Measurements from ENCODE around the gene NDUFAF8. TPM values are rescaled to one million over a fixed set of nuclear protein-coding genes. Genes with fewer than 3 reads are reported as not detected.

NDUFAF8 gene
- total RNA-seq, 1 experiment from 2014 or later = 58.6 TPM

DNA sequence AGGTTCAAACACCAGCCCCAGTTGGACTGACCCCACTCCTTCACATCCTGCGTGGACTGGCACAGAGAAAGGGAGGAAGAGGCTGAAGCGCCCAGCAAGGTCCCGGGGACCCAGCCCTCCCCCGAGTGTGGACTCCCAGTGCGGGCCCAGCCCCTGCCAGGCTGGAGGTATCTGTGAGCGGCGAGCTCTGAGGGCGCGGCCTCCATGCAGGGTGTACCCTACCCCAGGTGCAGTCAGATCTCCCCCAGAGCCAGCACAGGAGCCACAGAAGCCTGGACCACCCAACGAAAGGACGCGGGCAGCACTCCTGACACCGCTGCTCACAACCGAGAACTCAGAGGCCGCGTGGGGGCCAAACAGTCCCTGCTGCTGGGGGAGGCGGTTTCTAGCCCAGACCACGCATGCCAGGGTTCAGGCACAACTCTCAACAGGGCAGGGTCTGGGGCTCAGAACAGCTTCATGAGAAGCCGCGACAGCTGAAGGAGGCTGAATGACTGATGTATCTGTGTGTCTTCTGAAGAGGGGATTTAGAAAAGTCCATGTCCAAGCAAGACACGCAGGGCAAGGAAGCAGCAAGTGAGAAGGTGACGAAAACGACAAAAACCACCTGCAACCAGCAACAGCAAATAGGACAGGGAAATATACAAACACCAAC is 47.5 kb downstream of the NDUFAF8 start:
- BruUV-seq (replicated peaks) = no TSS peak

DNA sequence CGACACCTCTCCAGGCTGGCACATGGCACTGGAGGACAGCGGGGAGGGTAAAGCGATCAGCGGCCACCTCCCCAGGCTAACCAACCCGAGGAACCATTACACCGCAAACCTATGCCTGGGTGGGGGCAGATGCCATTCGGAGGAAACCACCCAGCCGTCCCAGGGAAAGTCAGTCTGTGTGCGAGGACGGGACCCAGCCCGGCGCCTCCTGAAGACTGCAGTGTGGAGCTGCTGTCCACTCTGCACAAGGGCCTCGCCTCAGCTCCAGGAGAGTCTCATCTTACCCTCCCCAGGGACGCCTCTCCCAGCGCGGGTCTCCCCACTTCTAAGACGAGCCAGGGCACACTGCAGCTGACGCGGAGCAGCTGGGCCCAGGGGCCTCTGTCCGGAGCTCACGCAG is 48.0 kb downstream of the NDUFAF8 start:
- no peak overlapping the region for H3K27ac ChIP-seq (ENCODE audit: low read depth, low read length, poor library complexity, severe bottlenecking)
- no peaks in the 10 kb centered on the region for H3K4me1 ChIP-seq (ENCODE audit: insufficient read depth, low read length, poor library complexity, severe bottlenecking)
- no peak overlapping the region for H3K4me3 ChIP-seq (ENCODE audit: low read depth, low read length, poor library complexity, severe bottlenecking)
- intact Hi-C loops (cut with micrococcal nuclease; ENCODE audit: unreplicated experiment) = no loop called here
- POLR2A ChIA-PET (ENCODE audit: low non-redundant PET) = interaction anchor here (0.7 kb wide), 1 partner anchor 106 kb away, joined by 11 read pairs; no protein-coding TSS in a partner anchor
- TF ChIP-seq EZH2 (IDR thresholded peaks at IDR 0.05; ENCODE audit: borderline replicate concordance, low read depth, low read length, poor library complexity, severe bottlenecking) = no peak
- TF ChIP-seq, protein P1, sequence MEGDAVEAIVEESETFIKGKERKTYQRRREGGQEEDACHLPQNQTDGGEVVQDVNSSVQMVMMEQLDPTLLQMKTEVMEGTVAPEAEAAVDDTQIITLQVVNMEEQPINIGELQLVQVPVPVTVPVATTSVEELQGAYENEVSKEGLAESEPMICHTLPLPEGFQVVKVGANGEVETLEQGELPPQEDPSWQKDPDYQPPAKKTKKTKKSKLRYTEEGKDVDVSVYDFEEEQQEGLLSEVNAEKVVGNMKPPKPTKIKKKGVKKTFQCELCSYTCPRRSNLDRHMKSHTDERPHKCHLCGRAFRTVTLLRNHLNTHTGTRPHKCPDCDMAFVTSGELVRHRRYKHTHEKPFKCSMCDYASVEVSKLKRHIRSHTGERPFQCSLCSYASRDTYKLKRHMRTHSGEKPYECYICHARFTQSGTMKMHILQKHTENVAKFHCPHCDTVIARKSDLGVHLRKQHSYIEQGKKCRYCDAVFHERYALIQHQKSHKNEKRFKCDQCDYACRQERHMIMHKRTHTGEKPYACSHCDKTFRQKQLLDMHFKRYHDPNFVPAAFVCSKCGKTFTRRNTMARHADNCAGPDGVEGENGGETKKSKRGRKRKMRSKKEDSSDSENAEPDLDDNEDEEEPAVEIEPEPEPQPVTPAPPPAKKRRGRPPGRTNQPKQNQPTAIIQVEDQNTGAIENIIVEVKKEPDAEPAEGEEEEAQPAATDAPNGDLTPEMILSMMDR (conservative IDR thresholded peaks at IDR 0.05; ENCODE audit: low read depth, low read length) = no peak
- no peak for DNase-seq (ENCODE audit: low spot score)
- BruUV-seq (replicated peaks) = no TSS peak
- peaks cover 12% of the 10 kb centered on the region for H3K36me3 ChIP-seq (ENCODE audit: insufficient read depth, low read length, poor library complexity, severe bottlenecking)
- CTCF ChIA-PET = no interaction called here
- no peaks in the 10 kb centered on the region for H3K9me3 ChIP-seq (ENCODE audit: low read depth, low read length, poor library complexity, severe bottlenecking)
- H3K27me3 ChIP-seq (replicated peaks; ENCODE audit: insufficient read depth, low read depth, low read length, poor library complexity) = no peaks in the 10 kb centered on the region

More for the DNA sequence above, 47.5 kb downstream of the NDUFAF8 start:
- ChIA-PET CTCF (no interaction called here), POLR2A (ENCODE audit: low non-redundant PET) (interaction anchor here (0.7 kb wide), 1 partner anchor 107 kb away, joined by 11 read pairs; no protein-coding TSS in a partner anchor)
- no peak for TF ChIP-seq EZH2 (IDR thresholded peaks at IDR 0.05; ENCODE audit: borderline replicate concordance, low read depth, low read length, poor library complexity, severe bottlenecking)
- TF ChIP-seq, protein P1 (conservative IDR thresholded peaks at IDR 0.05; ENCODE audit: low read depth, low read length) = no peak
- intact Hi-C loops (cut with micrococcal nuclease; ENCODE audit: unreplicated experiment) = no loop called here
- no peaks in the 10 kb centered on the region for H3K27me3 ChIP-seq (replicated peaks; ENCODE audit: insufficient read depth, low read depth, low read length, poor library complexity)
- no peak overlapping the region for H3K4me3 ChIP-seq (ENCODE audit: low read depth, low read length, poor library complexity, severe bottlenecking)
- no peak for DNase-seq (ENCODE audit: low spot score)
- no peaks in the 10 kb centered on the region for H3K9me3 ChIP-seq (ENCODE audit: low read depth, low read length, poor library complexity, severe bottlenecking)
- H3K36me3 ChIP-seq (ENCODE audit: insufficient read depth, low read length, poor library complexity, severe bottlenecking) = peaks cover 12% of the 10 kb centered on the region
- no peaks in the 10 kb centered on the region for H3K4me1 ChIP-seq (ENCODE audit: insufficient read depth, low read length, poor library complexity, severe bottlenecking)
- H3K27ac ChIP-seq (ENCODE audit: low read depth, low read length, poor library complexity, severe bottlenecking) = peak overlapping the region; percentile 21

DNA sequence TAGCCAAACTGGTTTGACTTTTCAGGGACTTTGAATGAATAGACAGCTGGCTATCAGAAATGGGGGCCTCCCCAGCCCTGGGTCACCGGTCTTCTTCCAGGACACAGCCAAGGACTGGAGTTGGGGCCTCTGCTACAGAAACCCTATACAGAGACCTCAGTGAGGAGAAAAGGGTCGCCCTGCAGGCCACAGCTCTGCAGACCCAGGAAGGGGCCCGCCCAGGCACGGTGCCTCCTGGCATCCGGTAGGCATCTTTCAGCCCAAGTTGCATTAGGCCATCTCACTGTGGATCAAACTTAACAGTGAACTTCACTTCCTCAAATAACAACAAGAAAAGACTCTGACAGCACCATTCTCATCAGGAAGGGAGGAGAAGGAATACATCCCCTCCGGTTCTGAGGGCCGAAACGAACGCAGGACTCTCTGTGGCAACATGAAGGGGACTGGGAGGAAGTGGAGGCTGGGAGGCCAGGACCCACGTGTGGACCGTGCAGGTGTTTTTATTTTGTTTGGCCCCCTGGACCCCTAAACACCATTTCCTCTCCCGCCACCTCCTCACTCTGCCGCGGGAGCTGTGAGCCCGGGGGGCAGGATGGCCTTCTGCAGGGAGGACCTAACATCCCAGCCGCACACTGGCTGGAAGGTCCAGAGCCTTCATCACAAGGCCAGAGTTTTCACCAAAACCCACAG is 48.8 kb downstream of the NDUFAF8 start:
- TF ChIP-seq, protein P1 (conservative IDR thresholded peaks at IDR 0.05; ENCODE audit: low read depth, low read length) = no peak
- TF ChIP-seq EZH2 (IDR thresholded peaks at IDR 0.05; ENCODE audit: borderline replicate concordance, low read depth, low read length, poor library complexity, severe bottlenecking) = no peak
- peaks cover 12% of the 10 kb centered on the region for H3K36me3 ChIP-seq (ENCODE audit: insufficient read depth, low read length, poor library complexity, severe bottlenecking)
- no peak for DNase-seq (ENCODE audit: low spot score)
- no TSS peak for BruUV-seq (replicated peaks)
- CTCF ChIA-PET = no interaction called here
- H3K4me1 ChIP-seq (ENCODE audit: insufficient read depth, low read length, poor library complexity, severe bottlenecking) = no peaks in the 10 kb centered on the region
- no peaks in the 10 kb centered on the region for H3K27me3 ChIP-seq (replicated peaks; ENCODE audit: insufficient read depth, low read depth, low read length, poor library complexity)
- no peaks in the 10 kb centered on the region for H3K9me3 ChIP-seq (ENCODE audit: low read depth, low read length, poor library complexity, severe bottlenecking)
- intact Hi-C loops (cut with micrococcal nuclease; ENCODE audit: unreplicated experiment) = no loop called here
- no peak overlapping the region for H3K27ac ChIP-seq (ENCODE audit: low read depth, low read length, poor library complexity, severe bottlenecking)
- no peak overlapping the region for H3K4me3 ChIP-seq (ENCODE audit: low read depth, low read length, poor library complexity, severe bottlenecking)
- POLR2A ChIA-PET (ENCODE audit: low non-redundant PET) = no interaction called here
